K562 (cell line): ENCODE data around the gene CCSER1. TPM values are rescaled to one million over a fixed set of nuclear protein-coding genes. Genes with fewer than 3 reads are reported as not detected.

Source experiments
- ATAC-seq: fragments of 200-7000 bp; cut with Tn5 transposase; 3 replicates; pipeline ENCODE4 v1.9.1; 2020; ENCODE audit warnings: moderate library complexity
- BruUV-seq: library from RNA; stranded (reverse); fragments of 400-500 nt; replicated peaks from 2 replicates; lab custom pipeline; 2021; lab: Mats Ljungman, UMichigan
- CTCF ChIA-PET: fragments of 300-600 bp; formaldehyde crosslinking; extraction: SDS; loops from one replicate; lab custom pipeline; 2021; ENCODE audit warnings: low intra/inter-chr PET ratio; lab: Yijun Ruan, JAX
- POLR2A ChIA-PET: fragments of 300-600, 350-650 bp; sonication (Branson Sonifier 250); formaldehyde crosslinking; extraction: SDS; loops from one replicate; lab custom pipeline; 2021; ENCODE audit warnings: antibody characterized with exemption, inconsistent platforms; lab: Yijun Ruan, JAX
- DNase-seq, 4 experiments: peaks; one replicate each; pipeline versions ENCODE4 v3.0.0 to v3.0.0-alpha.2; 2011 to 2018; ENCODE audit warnings: low spot score in 3 of 4, mixed read lengths in 3 of 4; ENCODE audit errors: extremely low read depth in 1 of 4
- FAIRE-seq: peaks from 2 replicates; lab custom pipeline; 2011; peaks lifted over from hg19 to GRCh38; lab: Jason Lieb, UNC
- H2AFZ ChIP-seq: 2 replicates; pipeline ENCODE4 v1.6.0; 2011; ENCODE audit warnings: low read depth, low read length, control low read depth, inconsistent platforms
- H3K27ac ChIP-seq: fragments of 200-600 bp; 3 replicates; pipeline ENCODE4 v1.8.0; 2011; ENCODE audit warnings: low read depth, mild to moderate bottlenecking, control low read depth, inconsistent platforms, low read length, moderate library complexity, mixed read lengths; ENCODE audit errors: extremely low read depth
- H3K27me3 ChIP-seq, 2 experiments: fragments of 300-600 bp in 1 of 2; 2 replicates in 1 of 2; 3 replicates in 1 of 2; pipeline versions ENCODE4 v1.6.0 to v1.8.0; 2011; ENCODE audit warnings: inconsistent platforms in 2 of 2, low read length in 2 of 2, mild to moderate bottlenecking in 1 of 2, mixed read lengths in 1 of 2, moderate library complexity in 1 of 2; ENCODE audit not compliant: control insufficient read depth in 2 of 2, insufficient read depth in 2 of 2
- H3K36me3 ChIP-seq: fragments of 300-600 bp; 3 replicates; pipeline ENCODE4 v1.8.0; 2011; ENCODE audit warnings: mild to moderate bottlenecking, low read length, inconsistent platforms; ENCODE audit not compliant: control insufficient read depth, insufficient read depth
- H3K4me1 ChIP-seq, 2 experiments: fragments of 200-600 bp in 1 of 2; replicated peaks in 1 of 2; 2 replicates in 1 of 2; 3 replicates in 1 of 2; pipeline versions ENCODE4 v1.5.1 to v1.8.0; 2011; ENCODE audit warnings: inconsistent platforms in 2 of 2, low read length in 2 of 2, mild to moderate bottlenecking in 1 of 2, mixed read lengths in 1 of 2, moderate library complexity in 1 of 2; ENCODE audit not compliant: control insufficient read depth in 2 of 2, insufficient read depth in 2 of 2
- H3K4me2 ChIP-seq: 2 replicates; pipeline ENCODE4 v1.6.1; 2011; ENCODE audit warnings: low read length, control low read depth, inconsistent platforms, mixed read lengths; ENCODE audit not compliant: insufficient read depth
- H3K4me3 ChIP-seq: fragments of 200-600 bp; sonication (generic), shearing (Covaris generic); 2 replicates; pipeline ENCODE4 v1.5.1; 2016; ENCODE audit warnings: control low read depth, inconsistent platforms
- H3K79me2 ChIP-seq: fragments of 200-600 bp; 3 replicates; pipeline ENCODE4 v1.8.0; 2011; ENCODE audit warnings: low read length, inconsistent platforms; ENCODE audit not compliant: control insufficient read depth, insufficient read depth
- H3K9ac ChIP-seq, 2 experiments: 2 replicates each; pipeline versions ENCODE4 v1.6.0 to v1.6.1; 2011; ENCODE audit warnings: low read depth in 2 of 2, low read length in 2 of 2, control low read depth in 1 of 2, inconsistent platforms in 1 of 2, mild to moderate bottlenecking in 1 of 2, mixed read lengths in 1 of 2; ENCODE audit not compliant: insufficient read depth in 1 of 2
- H3K9me1 ChIP-seq: one replicate; pipeline ENCODE4 v1.6.0; 2011; ENCODE audit warnings: inconsistent platforms, mild to moderate bottlenecking, low read length, moderate library complexity; ENCODE audit not compliant: control insufficient read depth, insufficient read depth
- H3K9me3 ChIP-seq: replicated peaks from 2 replicates; pipeline ENCODE4 v1.5.1; 2011; ENCODE audit warnings: low read depth, low read length, inconsistent platforms; ENCODE audit not compliant: control insufficient read depth, insufficient read depth
- H4K20me1 ChIP-seq: replicated peaks from 2 replicates; pipeline ENCODE4 v1.6.1; 2011; ENCODE audit warnings: low read length, inconsistent platforms, mixed read lengths; ENCODE audit not compliant: control insufficient read depth, insufficient read depth
- CREBBP ChIP-seq: IDR thresholded peaks from one replicate; pipeline ENCODE4 v1.6.1; 2012; ENCODE audit warnings: low read depth, mild to moderate bottlenecking, control low read depth, inconsistent platforms, low read length
- DEAF1 ChIP-seq: fragments of 450-650 bp; formaldehyde crosslinking; IDR thresholded peaks from 2 replicates; pipeline ENCODE4 v1.4.0; 2020; ENCODE audit warnings: mild to moderate bottlenecking, moderate library complexity
- MCM7 ChIP-seq, 2 experiments: fragments of 450-650 bp; IDR thresholded peaks; 2 replicates each; pipeline ENCODE4 v1.6.1; 2016 to 2018
- SRSF1 ChIP-seq: fragments of 200-400 bp; formaldehyde crosslinking; IDR thresholded peaks from 2 replicates; pipeline ENCODE4 v1.6.1; 2017; ENCODE audit warnings: mild to moderate bottlenecking, low read depth, low read length, moderate library complexity
- TBP ChIP-seq: optimal IDR thresholded peaks from 2 replicates; pipeline ENCODE3; 2011; ENCODE audit warnings: low read depth, low read length, improper control_type of control experiment
- ZBTB43 ChIP-seq: sonication (generic); formaldehyde crosslinking; IDR thresholded peaks from 2 replicates; pipeline ENCODE4 v1.8.0; 2023; ENCODE audit warnings: mild to moderate bottlenecking, missing genetic modification reagents
- ZNF431 ChIP-seq: sonication (generic); formaldehyde crosslinking; IDR thresholded peaks from 2 replicates; pipeline ENCODE4 v1.8.0; 2022; ENCODE audit warnings: mild to moderate bottlenecking, missing genetic modification reagents
- ZNF436 ChIP-seq: fragments of 250-450, 450-650 bp; sonication (Bioruptor Pico); formaldehyde crosslinking; IDR thresholded peaks from 2 replicates; pipeline ENCODE4 v1.7.0; 2020; ENCODE audit warnings: mild to moderate bottlenecking
- WGBS: fragments of 100-300 bp; shearing (Covaris generic); methylation state at CpG from one replicate; pipeline ENCODE4 v1.1.6; 2016; ENCODE audit warnings: low coverage, mixed read lengths; ENCODE audit not compliant: insufficient coverage; ENCODE audit errors: missing lambda C conversion rate; 5-methylcytosine and 5-hydroxymethylcytosine counted together
- in situ Hi-C: fragments of 300-500 bp; cut with MboI; formaldehyde crosslinking; loops from 4 replicates; pipeline ENCODE4 v1.15.0; 2018; ENCODE audit warnings: inconsistent platforms, mixed read lengths
- intact Hi-C: fragments of 100-400 bp; cut with micrococcal nuclease; formaldehyde crosslinking; loops from 2 replicates; pipeline ENCODE4 v1.14.2; 2022
- polyA plus RNA-seq, 8 experiments: library from polyadenylated mRNA; depleted of rRNA in 4 of 8; stranded (reverse) in 5 of 8; unstranded in 3 of 8; fragments of >200 nt; fragmentation: Nextera tagmentation in 2 of 8; fragmentation: Illumina TruSeq in 1 of 8; extraction: Ambion mirVana in 2 of 8; extraction: Trizol in 1 of 8; gene quantifications; 2 replicates each; pipeline versions ENCODE4 v1.2.1 to v1.2.3, GENCODE V29; 2011 to 2014; ENCODE audit warnings: inconsistent platforms in 1 of 8, missing spikeins in 1 of 8
- total RNA-seq, 7 experiments: library from RNA; depleted of rRNA in 6 of 7; stranded (reverse); fragments of >200 nt in 6 of 7; fragmentation: Illumina TruSeq in 2 of 7; extraction: Trizol in 2 of 7; gene quantifications; 2 replicates each; pipeline versions ENCODE4 v1.2.1 to v1.2.3, GENCODE V29; 2011 to 2021; ENCODE audit warnings: low replicate concordance in 1 of 7
- TF ChIP-seq, protein P1 (sequence below): sonication (generic); formaldehyde crosslinking; IDR thresholded peaks from 2 replicates; pipeline ENCODE4 v1.8.0; 2022; ENCODE audit warnings: mild to moderate bottlenecking, missing genetic modification reagents, borderline replicate concordance
- TF ChIP-seq, protein P2 (sequence below): fragments of 250-450 bp; sonication (Bioruptor Pico); IDR thresholded peaks from 2 replicates; pipeline ENCODE4 v1.8.0; 2022; ENCODE audit warnings: moderate library complexity, mild to moderate bottlenecking, inconsistent platforms
- TF ChIP-seq, protein P3 (sequence below): sonication (generic); formaldehyde crosslinking; IDR thresholded peaks from 2 replicates; pipeline ENCODE4 v1.8.0; 2022; ENCODE audit warnings: missing genetic modification reagents, mild to moderate bottlenecking, borderline replicate concordance
- TF ChIP-seq, protein P4 (sequence below): fragments of 250-450 bp; sonication (Bioruptor Pico); IDR thresholded peaks from 2 replicates; pipeline ENCODE4 v1.4.0; 2020; ENCODE audit warnings: mild to moderate bottlenecking

Gene CCSER1
- total and polyA plus RNA-seq, 9 of the 15 experiments (the other 6 are each of a cell fraction or from before 2014, with no cell fraction given), result not detected

- TF ChIP-seq, protein P1, sequence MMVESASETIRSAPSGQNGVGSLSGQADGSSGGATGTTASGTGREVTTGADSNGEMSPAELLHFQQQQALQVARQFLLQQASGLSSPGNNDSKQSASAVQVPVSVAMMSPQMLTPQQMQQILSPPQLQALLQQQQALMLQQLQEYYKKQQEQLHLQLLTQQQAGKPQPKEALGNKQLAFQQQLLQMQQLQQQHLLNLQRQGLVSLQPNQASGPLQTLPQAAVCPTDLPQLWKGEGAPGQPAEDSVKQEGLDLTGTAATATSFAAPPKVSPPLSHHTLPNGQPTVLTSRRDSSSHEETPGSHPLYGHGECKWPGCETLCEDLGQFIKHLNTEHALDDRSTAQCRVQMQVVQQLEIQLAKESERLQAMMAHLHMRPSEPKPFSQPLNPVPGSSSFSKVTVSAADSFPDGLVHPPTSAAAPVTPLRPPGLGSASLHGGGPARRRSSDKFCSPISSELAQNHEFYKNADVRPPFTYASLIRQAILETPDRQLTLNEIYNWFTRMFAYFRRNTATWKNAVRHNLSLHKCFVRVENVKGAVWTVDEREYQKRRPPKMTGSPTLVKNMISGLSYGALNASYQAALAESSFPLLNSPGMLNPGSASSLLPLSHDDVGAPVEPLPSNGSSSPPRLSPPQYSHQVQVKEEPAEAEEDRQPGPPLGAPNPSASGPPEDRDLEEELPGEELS (CRISPR knock-in tag), result no peak
- TF ChIP-seq ZNF436 (CRISPR knock-in tag), result no peak
- TF ChIP-seq, protein P2, sequence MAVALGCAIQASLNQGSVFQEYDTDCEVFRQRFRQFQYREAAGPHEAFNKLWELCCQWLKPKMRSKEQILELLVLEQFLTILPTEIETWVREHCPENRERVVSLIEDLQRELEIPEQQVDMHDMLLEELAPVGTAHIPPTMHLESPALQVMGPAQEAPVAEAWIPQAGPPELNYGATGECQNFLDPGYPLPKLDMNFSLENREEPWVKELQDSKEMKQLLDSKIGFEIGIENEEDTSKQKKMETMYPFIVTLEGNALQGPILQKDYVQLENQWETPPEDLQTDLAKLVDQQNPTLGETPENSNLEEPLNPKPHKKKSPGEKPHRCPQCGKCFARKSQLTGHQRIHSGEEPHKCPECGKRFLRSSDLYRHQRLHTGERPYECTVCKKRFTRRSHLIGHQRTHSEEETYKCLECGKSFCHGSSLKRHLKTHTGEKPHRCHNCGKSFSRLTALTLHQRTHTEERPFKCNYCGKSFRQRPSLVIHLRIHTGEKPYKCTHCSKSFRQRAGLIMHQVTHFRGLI, result no peak
These were observed 1239.4 kb downstream of the CCSER1 start (continued) for GRCh38 chr4:91366554-91366953.

GRCh38 chr4:91369116-91369515, 1241.9 kb downstream of the CCSER1 start:
- no peak overlapping the region for H3K4me2 ChIP-seq
- no peak for FAIRE-seq
- H4K20me1 ChIP-seq, result no peaks in the 10 kb centered on the region
- no peak overlapping the region for H2AFZ ChIP-seq
- H3K9me3 ChIP-seq, result no peaks in the 10 kb centered on the region
- no peaks in the 10 kb centered on the region for H3K9me1 ChIP-seq
- H3K4me1 ChIP-seq, result no peaks in the 10 kb centered on the region
- no peak for DNase-seq
- H3K79me2 ChIP-seq, result no peaks in the 10 kb centered on the region
- in situ Hi-C loops, result no loop called here
- ATAC-seq, result no peak
- H3K4me3 ChIP-seq, result no peak overlapping the region
- H3K27ac ChIP-seq, result no peak overlapping the region
- ChIA-PET POLR2A (no interaction called here), CTCF (no interaction called here)
- no TSS peak for BruUV-seq
- H3K9ac ChIP-seq, result no peak overlapping the region
- no peaks in the 10 kb centered on the region for H3K36me3 ChIP-seq
- no peaks in the 10 kb centered on the region for H3K27me3 ChIP-seq
- WGBS, result 0% methylated on average over 3 of the region's 3 CpGs
- intact Hi-C loops, result no loop called here
- TF ChIP-seq, protein P3, sequence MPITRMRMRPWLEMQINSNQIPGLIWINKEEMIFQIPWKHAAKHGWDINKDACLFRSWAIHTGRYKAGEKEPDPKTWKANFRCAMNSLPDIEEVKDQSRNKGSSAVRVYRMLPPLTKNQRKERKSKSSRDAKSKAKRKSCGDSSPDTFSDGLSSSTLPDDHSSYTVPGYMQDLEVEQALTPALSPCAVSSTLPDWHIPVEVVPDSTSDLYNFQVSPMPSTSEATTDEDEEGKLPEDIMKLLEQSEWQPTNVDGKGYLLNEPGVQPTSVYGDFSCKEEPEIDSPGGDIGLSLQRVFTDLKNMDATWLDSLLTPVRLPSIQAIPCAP, result no peak
- TF ChIP-seq ZNF431 (CRISPR knock-in tag) (no peak), CREBBP (no peak), ZBTB43 (CRISPR knock-in tag) (no peak), DEAF1 (CRISPR knock-in tag) (no peak), MCM7 (IDR thresholded peaks at IDR 0.05) (no peak), TBP (no peak), SRSF1 (no peak)
- TF ChIP-seq, protein P4, sequence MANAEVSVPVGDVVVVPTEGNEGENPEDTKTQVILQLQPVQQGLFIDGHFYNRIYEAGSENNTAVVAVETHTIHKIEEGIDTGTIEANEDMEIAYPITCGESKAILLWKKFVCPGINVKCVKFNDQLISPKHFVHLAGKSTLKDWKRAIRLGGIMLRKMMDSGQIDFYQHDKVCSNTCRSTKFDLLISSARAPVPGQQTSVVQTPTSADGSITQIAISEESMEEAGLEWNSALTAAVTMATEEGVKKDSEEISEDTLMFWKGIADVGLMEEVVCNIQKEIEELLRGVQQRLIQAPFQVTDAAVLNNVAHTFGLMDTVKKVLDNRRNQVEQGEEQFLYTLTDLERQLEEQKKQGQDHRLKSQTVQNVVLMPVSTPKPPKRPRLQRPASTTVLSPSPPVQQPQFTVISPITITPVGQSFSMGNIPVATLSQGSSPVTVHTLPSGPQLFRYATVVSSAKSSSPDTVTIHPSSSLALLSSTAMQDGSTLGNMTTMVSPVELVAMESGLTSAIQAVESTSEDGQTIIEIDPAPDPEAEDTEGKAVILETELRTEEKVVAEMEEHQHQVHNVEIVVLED (CRISPR knock-in tag), result no peak
